Natural killer cell (primary cell): ENCODE results near the gene ZXDC. TPM values are rescaled to one million over a fixed set of nuclear protein-coding genes. Genes with fewer than 3 reads are reported as not detected.

Experiments
- ATAC-seq, 3 donors: fragments of 150-1000 bp in 2 of 3; fragments of 200-7000 bp in 1 of 3; cut with Tn5 transposase; 1 replicate in 1 of 3; 2 replicates in 2 of 3; pipeline ENCODE4 v1.10.0; 2021; ENCODE audit warnings: mild to moderate bottlenecking in 2 of 3, moderate library complexity in 2 of 3
- DNase-seq, 2 donors: peaks; one replicate each; pipeline versions ENCODE4 v3.0.0 to v3.0.0-alpha.2; 2013 to 2021; ENCODE audit warnings: mixed read lengths in 1 of 2
- H3K27ac ChIP-seq: one replicate; pipeline ENCODE4 v1.5.1; 2013; ENCODE audit warnings: mild to moderate bottlenecking, low read length
- H3K27me3 ChIP-seq: one replicate; pipeline ENCODE4 v1.6.1; 2013; ENCODE audit warnings: low read length; ENCODE audit not compliant: control insufficient read depth, insufficient read depth
- H3K36me3 ChIP-seq: one replicate; pipeline ENCODE4 v1.6.1; 2013; ENCODE audit warnings: low read length; ENCODE audit not compliant: control insufficient read depth, insufficient read depth
- H3K4me1 ChIP-seq: one replicate; pipeline ENCODE4 v1.6.1; 2013; ENCODE audit warnings: low read length; ENCODE audit not compliant: control insufficient read depth, insufficient read depth
- H3K4me3 ChIP-seq: one replicate; pipeline ENCODE4 v1.5.1; 2013; ENCODE audit warnings: low read length
- H3K9me3 ChIP-seq: one replicate; pipeline ENCODE4 v1.6.1; 2013; ENCODE audit warnings: low read length; ENCODE audit not compliant: control insufficient read depth, insufficient read depth
- H3K27ac Mint-ChIP-seq, 2 donors: one replicate each; pipeline ENCODE4 v1.8.0; 2022; ENCODE audit warnings: mild to moderate bottlenecking in 2 of 2, mixed read lengths in 2 of 2, moderate library complexity in 1 of 2
- H3K27me3 Mint-ChIP-seq, 2 donors: one replicate each; pipeline ENCODE4 v1.8.0; 2022; ENCODE audit warnings: low read depth in 2 of 2, mixed read lengths in 2 of 2
- H3K36me3 Mint-ChIP-seq: one replicate; pipeline ENCODE4 v1.8.0; 2022; ENCODE audit warnings: mixed read lengths
- H3K4me1 Mint-ChIP-seq, 2 donors: one replicate each; pipeline ENCODE4 v1.8.0; 2022; ENCODE audit warnings: mixed read lengths in 2 of 2
- H3K4me3 Mint-ChIP-seq: one replicate; pipeline ENCODE4 v1.8.0; 2022; ENCODE audit warnings: mild to moderate bottlenecking, moderate library complexity, mixed read lengths
- H3K9me3 Mint-ChIP-seq, 2 donors: one replicate each; pipeline ENCODE4 v1.8.0; 2022; ENCODE audit warnings: mixed read lengths in 2 of 2
- WGBS: methylation state at CpG from one replicate; pipeline ENCODE4 v1.1.7; 2013; ENCODE audit warnings: missing lambda C conversion rate; ENCODE audit not compliant: insufficient coverage; 5-methylcytosine and 5-hydroxymethylcytosine counted together
- intact Hi-C: fragments of 100-400 bp; cut with micrococcal nuclease; formaldehyde crosslinking; loops from one replicate; pipeline ENCODE4 v1.14.2; 2022
- total RNA-seq, 4 donors: library from RNA; stranded (reverse); fragments of 120-200 nt in 1 of 4; gene quantifications; one replicate each; pipeline versions ENCODE4 v1.2.3 to v1.2.4, GENCODE V29; 2013 to 2022
- TF ChIP-seq, protein P1 (sequence below): fragments of 200-600 bp; IDR thresholded peaks from one replicate; pipeline ENCODE4 v1.8.0; 2022; ENCODE audit warnings: antibody characterized with exemption

The ZXDC gene
- total RNA-seq, 3 donors from 2014 or later (not counting 1 experiment from before 2014, with no cell fraction given): 56.1 to 70.2 (median 68.4) TPM

DNA sequence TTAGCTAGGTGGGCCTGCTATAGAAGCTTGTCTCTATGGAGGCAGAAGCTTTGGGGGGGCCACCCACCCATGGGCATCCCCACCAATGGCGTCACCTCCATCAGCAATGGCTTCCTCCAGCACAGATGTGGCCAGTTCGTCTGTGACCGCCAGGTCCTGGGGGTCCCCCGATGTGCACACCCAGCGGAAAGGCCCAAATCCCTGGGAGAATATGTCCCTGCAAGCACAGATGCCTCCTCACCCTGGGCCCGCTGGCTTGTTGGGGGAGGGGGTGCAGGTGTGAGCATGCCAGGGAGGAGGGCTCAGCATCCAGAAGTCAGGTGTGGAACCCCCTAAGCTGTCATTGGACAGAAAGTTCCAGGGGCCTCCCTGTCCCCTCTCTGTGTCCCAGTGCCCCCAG is 22.3 kb upstream of the ZXDC start:
- no peaks in the 10 kb centered on the region for H3K36me3 Mint-ChIP-seq
- ATAC-seq (no peak), DNase-seq (no peak)
- peaks cover 0 to 6% of the 10 kb centered on the region in 2 donors for H3K4me1 Mint-ChIP-seq
- H3K4me3 Mint-ChIP-seq: no peak overlapping the region
- H3K27ac Mint-ChIP-seq: no peak overlapping the region
- TF ChIP-seq, protein P1, sequence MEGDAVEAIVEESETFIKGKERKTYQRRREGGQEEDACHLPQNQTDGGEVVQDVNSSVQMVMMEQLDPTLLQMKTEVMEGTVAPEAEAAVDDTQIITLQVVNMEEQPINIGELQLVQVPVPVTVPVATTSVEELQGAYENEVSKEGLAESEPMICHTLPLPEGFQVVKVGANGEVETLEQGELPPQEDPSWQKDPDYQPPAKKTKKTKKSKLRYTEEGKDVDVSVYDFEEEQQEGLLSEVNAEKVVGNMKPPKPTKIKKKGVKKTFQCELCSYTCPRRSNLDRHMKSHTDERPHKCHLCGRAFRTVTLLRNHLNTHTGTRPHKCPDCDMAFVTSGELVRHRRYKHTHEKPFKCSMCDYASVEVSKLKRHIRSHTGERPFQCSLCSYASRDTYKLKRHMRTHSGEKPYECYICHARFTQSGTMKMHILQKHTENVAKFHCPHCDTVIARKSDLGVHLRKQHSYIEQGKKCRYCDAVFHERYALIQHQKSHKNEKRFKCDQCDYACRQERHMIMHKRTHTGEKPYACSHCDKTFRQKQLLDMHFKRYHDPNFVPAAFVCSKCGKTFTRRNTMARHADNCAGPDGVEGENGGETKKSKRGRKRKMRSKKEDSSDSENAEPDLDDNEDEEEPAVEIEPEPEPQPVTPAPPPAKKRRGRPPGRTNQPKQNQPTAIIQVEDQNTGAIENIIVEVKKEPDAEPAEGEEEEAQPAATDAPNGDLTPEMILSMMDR: no peak
- Histone ChIP-seq H3K9me3 (no peaks in the 10 kb centered on the region), H3K27me3 (no peaks in the 10 kb centered on the region), H3K4me3 (no peak overlapping the region), H3K36me3 (no peaks in the 10 kb centered on the region), H3K27ac (no peak overlapping the region), H3K4me1 (no peaks in the 10 kb centered on the region)
- no peaks in the 10 kb centered on the region for H3K27me3 Mint-ChIP-seq
- no peaks in the 10 kb centered on the region for H3K9me3 Mint-ChIP-seq
- 92% methylated on average over 6 of the region's 6 CpGs for WGBS
- intact Hi-C loops: no loop called here

GRCh38 chr3:126496894-126497850 is 21.5 kb upstream of the ZXDC start:
- no peaks in the 10 kb centered on the region for H3K9me3 Mint-ChIP-seq
- no peaks in the 10 kb centered on the region for H3K27me3 Mint-ChIP-seq
- Histone ChIP-seq H3K27me3 (no peaks in the 10 kb centered on the region), H3K4me3 (no peak overlapping the region), H3K27ac (no peak overlapping the region), H3K36me3 (no peaks in the 10 kb centered on the region), H3K9me3 (no peaks in the 10 kb centered on the region), H3K4me1 (no peaks in the 10 kb centered on the region)
- no peak for DNase-seq
- peak in 2 of 3 donors; percentile 21 to 48 for ATAC-seq
- no peaks in the 10 kb centered on the region for H3K36me3 Mint-ChIP-seq
- 67% methylated on average over 21 of the region's 21 CpGs for WGBS
- H3K4me3 Mint-ChIP-seq: no peak overlapping the region
- intact Hi-C loops: no loop called here
- TF ChIP-seq, protein P1: no peak
- peak overlapping the region in 1 of 2 donors; percentile 74 for H3K27ac Mint-ChIP-seq
- peaks cover 0 to 6% of the 10 kb centered on the region in 2 donors for H3K4me1 Mint-ChIP-seq

GRCh38 chr3:126495786-126496185 is 20.1 kb upstream of the ZXDC start:
- Histone ChIP-seq H3K27ac (no peak overlapping the region), H3K36me3 (no peaks in the 10 kb centered on the region), H3K4me1 (no peaks in the 10 kb centered on the region), H3K27me3 (no peaks in the 10 kb centered on the region), H3K9me3 (no peaks in the 10 kb centered on the region), H3K4me3 (no peak overlapping the region)
- DNase-seq (no peak), ATAC-seq (no peak)
- H3K36me3 Mint-ChIP-seq: no peaks in the 10 kb centered on the region
- TF ChIP-seq, protein P1: no peak
- intact Hi-C loops: no loop called here
- H3K4me1 Mint-ChIP-seq: peaks cover 0 to 6% of the 10 kb centered on the region in 2 donors
- 96% methylated on average over 8 of the region's 8 CpGs for WGBS
- H3K27ac Mint-ChIP-seq: no peak overlapping the region
- no peaks in the 10 kb centered on the region for H3K9me3 Mint-ChIP-seq
- H3K4me3 Mint-ChIP-seq: no peak overlapping the region
- no peaks in the 10 kb centered on the region for H3K27me3 Mint-ChIP-seq
